Measurements from ENCODE around the gene SLC26A8.

SLC26A8 gene

DNA sequence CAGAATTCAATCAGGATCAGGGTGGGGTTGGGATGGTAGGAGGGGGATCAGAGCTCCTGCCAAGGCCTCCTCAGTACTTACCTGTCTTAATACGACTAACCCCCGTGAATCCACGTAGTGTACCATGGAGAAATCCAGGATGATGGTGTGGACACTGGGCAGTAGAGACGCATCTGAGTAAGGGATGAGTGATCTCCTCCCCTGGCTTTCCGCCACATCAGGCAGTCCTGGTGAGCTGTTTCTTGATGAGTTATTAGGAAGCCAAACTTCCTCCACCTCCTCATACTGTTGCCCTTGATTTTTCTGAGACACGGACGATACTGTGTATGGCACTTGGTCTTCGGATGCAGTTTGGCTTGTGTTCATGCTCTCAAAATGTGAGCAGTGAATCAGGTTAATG, 69.4 kb downstream of the SLC26A8 start:
- TF ChIP-seq, protein P1, sequence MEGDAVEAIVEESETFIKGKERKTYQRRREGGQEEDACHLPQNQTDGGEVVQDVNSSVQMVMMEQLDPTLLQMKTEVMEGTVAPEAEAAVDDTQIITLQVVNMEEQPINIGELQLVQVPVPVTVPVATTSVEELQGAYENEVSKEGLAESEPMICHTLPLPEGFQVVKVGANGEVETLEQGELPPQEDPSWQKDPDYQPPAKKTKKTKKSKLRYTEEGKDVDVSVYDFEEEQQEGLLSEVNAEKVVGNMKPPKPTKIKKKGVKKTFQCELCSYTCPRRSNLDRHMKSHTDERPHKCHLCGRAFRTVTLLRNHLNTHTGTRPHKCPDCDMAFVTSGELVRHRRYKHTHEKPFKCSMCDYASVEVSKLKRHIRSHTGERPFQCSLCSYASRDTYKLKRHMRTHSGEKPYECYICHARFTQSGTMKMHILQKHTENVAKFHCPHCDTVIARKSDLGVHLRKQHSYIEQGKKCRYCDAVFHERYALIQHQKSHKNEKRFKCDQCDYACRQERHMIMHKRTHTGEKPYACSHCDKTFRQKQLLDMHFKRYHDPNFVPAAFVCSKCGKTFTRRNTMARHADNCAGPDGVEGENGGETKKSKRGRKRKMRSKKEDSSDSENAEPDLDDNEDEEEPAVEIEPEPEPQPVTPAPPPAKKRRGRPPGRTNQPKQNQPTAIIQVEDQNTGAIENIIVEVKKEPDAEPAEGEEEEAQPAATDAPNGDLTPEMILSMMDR (IDR thresholded peaks at IDR 0.05; ENCODE audit: insufficient read depth, low read length, poor library complexity, severe bottlenecking) = no peak
- TF ChIP-seq EZH2phosphoT487 (conservative IDR thresholded peaks at IDR 0.05; ENCODE audit: low read length) = no peak
- Histone ChIP-seq H3K27me3 (ENCODE audit: low read length) (no peaks in the 10 kb centered on the region), H2AFZ (ENCODE audit: low read depth, low read length, severe bottlenecking) (no peak overlapping the region), H3K4me3 (ENCODE audit: insufficient read depth, low read length, poor library complexity, severe bottlenecking) (no peak overlapping the region), H3K9me2 (replicated peaks; ENCODE audit: insufficient read depth, low read length) (no peaks in the 10 kb centered on the region), H3K9ac (ENCODE audit: low read length) (no peak overlapping the region), H3K9me3 (ENCODE audit: insufficient read depth, low read length) (no peaks in the 10 kb centered on the region), H3K4me2 (ENCODE audit: low read depth, low read length, poor library complexity, severe bottlenecking) (no peak overlapping the region), H3K79me2 (ENCODE audit: insufficient read depth, low read length) (no peaks in the 10 kb centered on the region), H3K27ac (ENCODE audit: low read depth, low read length) (no peak overlapping the region), H4K20me1 (ENCODE audit: low read depth, low read length) (no peaks in the 10 kb centered on the region), H3K36me3 (ENCODE audit: low read length) (no peaks in the 10 kb centered on the region), H3F3A (ENCODE audit: insufficient read depth) (no peaks in the 10 kb centered on the region)

DNA sequence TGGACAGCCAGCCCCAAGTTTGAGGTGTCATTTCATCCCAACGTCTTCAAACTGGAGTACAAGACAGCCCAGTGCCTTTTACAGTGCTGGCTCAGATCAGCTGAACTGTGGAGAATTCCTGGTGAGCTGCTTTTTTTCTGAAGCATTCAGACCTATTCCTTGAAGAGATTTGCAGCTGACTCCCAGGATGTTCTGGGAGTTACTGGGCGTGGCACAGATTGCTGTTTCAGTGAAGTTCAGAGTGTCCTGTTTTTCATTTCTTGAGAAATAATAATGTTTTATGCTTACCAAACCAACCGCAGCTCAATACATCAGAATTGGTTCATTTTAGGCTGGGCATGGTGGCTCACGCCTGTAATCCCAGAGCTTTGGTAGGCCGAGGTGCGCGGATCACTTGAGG, 70.1 kb downstream of the SLC26A8 start:
- H4K20me1 ChIP-seq (ENCODE audit: low read depth, low read length) = no peaks in the 10 kb centered on the region
- H3K36me3 ChIP-seq (ENCODE audit: low read length) = no peaks in the 10 kb centered on the region
- H2AFZ ChIP-seq (ENCODE audit: low read depth, low read length, severe bottlenecking) = no peak overlapping the region
- no peaks in the 10 kb centered on the region for H3K9me2 ChIP-seq (replicated peaks; ENCODE audit: insufficient read depth, low read length)
- H3K9ac ChIP-seq (ENCODE audit: low read length) = no peak overlapping the region
- no peaks in the 10 kb centered on the region for H3F3A ChIP-seq (ENCODE audit: insufficient read depth)
- H3K4me2 ChIP-seq (ENCODE audit: low read depth, low read length, poor library complexity, severe bottlenecking) = no peak overlapping the region
- H3K27ac ChIP-seq (ENCODE audit: low read depth, low read length) = no peak overlapping the region
- no peaks in the 10 kb centered on the region for H3K79me2 ChIP-seq (ENCODE audit: insufficient read depth, low read length)
- H3K27me3 ChIP-seq (ENCODE audit: low read length) = no peaks in the 10 kb centered on the region
- H3K4me3 ChIP-seq (ENCODE audit: insufficient read depth, low read length, poor library complexity, severe bottlenecking) = no peak overlapping the region
- H3K9me3 ChIP-seq (ENCODE audit: insufficient read depth, low read length) = no peaks in the 10 kb centered on the region
- TF ChIP-seq, protein P1 (IDR thresholded peaks at IDR 0.05; ENCODE audit: insufficient read depth, low read length, poor library complexity, severe bottlenecking) = no peak
- no peak for TF ChIP-seq EZH2phosphoT487 (conservative IDR thresholded peaks at IDR 0.05; ENCODE audit: low read length)

DNA sequence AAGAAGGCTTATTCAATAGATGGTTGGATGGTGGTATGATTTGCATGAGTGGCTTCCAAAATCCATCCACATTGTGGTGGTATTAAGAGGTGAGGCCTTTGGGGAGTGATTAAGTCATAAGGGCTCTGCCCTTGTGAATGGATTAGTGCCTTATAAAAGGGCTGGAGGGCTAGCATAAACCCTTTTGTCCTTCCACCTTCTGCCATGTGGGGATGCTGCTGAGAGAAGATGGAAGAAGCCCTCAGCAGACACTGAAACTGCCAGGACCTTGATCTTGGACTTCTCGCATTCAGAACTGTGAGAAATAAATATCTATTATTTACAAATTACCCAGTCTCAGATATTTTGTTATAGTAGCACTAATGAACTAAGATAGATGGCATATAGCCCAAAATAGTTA, 75.7 kb downstream of the SLC26A8 start:
- no peak overlapping the region for H3K4me2 ChIP-seq (ENCODE audit: low read depth, low read length, poor library complexity, severe bottlenecking)
- H3K27ac ChIP-seq (ENCODE audit: low read depth, low read length) = no peak overlapping the region
- no peak overlapping the region for H3K4me3 ChIP-seq (ENCODE audit: insufficient read depth, low read length, poor library complexity, severe bottlenecking)
- no peaks in the 10 kb centered on the region for H3K36me3 ChIP-seq (ENCODE audit: low read length)
- no peak for TF ChIP-seq EZH2phosphoT487 (conservative IDR thresholded peaks at IDR 0.05; ENCODE audit: low read length)
- TF ChIP-seq, protein P1 (IDR thresholded peaks at IDR 0.05; ENCODE audit: insufficient read depth, low read length, poor library complexity, severe bottlenecking) = no peak
- no peaks in the 10 kb centered on the region for H3K79me2 ChIP-seq (ENCODE audit: insufficient read depth, low read length)
- no peaks in the 10 kb centered on the region for H3K27me3 ChIP-seq (ENCODE audit: low read length)
- no peaks in the 10 kb centered on the region for H3F3A ChIP-seq (ENCODE audit: insufficient read depth)
- no peak overlapping the region for H2AFZ ChIP-seq (ENCODE audit: low read depth, low read length, severe bottlenecking)
- no peaks in the 10 kb centered on the region for H3K9me3 ChIP-seq (ENCODE audit: insufficient read depth, low read length)
- H4K20me1 ChIP-seq (ENCODE audit: low read depth, low read length) = no peaks in the 10 kb centered on the region
- no peak overlapping the region for H3K9ac ChIP-seq (ENCODE audit: low read length)
- no peaks in the 10 kb centered on the region for H3K9me2 ChIP-seq (replicated peaks; ENCODE audit: insufficient read depth, low read length)
